GM23338 (cell line): ENCODE measurements around the gene GNAI2.

Experiments
- CREB1 ChIP-seq: fragments of 250-450 bp; sonication (Bioruptor Pico); IDR thresholded peaks from 2 replicates; pipeline ENCODE4 v1.5.0; 2020; ENCODE audit warnings: low read depth, mild to moderate bottlenecking, moderate library complexity
- EZH2 ChIP-seq: fragments of 200-600 bp; sonication (generic); IDR thresholded peaks from one replicate; pipeline ENCODE4 v1.8.0; 2017; ENCODE audit warnings: antibody characterized with exemption, mild to moderate bottlenecking, low read depth; ENCODE audit not compliant: unreplicated experiment
- EZH2phosphoT487 ChIP-seq: fragments of 200-600 bp; sonication (generic); IDR thresholded peaks from one replicate; pipeline ENCODE4 v1.8.1; 2018; ENCODE audit warnings: antibody characterized with exemption; ENCODE audit not compliant: unreplicated experiment
- JUNB ChIP-seq: IDR thresholded peaks from one replicate; pipeline ENCODE4 v1.6.1; 2016; ENCODE audit warnings: antibody characterized with exemption; ENCODE audit not compliant: unreplicated experiment
- POLR2AphosphoS5 ChIP-seq: IDR thresholded peaks from 2 replicates; pipeline ENCODE4 v1.6.1; 2016; ENCODE audit warnings: antibody characterized with exemption, low read depth
- ZNF114 ChIP-seq: fragments of 250-450 bp; sonication (Bioruptor Pico); IDR thresholded peaks from 2 replicates; pipeline ENCODE4 v1.5.0; 2020; ENCODE audit warnings: mild to moderate bottlenecking, moderate library complexity
- ZNF331 ChIP-seq: fragments of 250-450 bp; sonication (Bioruptor Pico); IDR thresholded peaks from 2 replicates; pipeline ENCODE4 v1.5.0; 2020; ENCODE audit warnings: low read depth, mild to moderate bottlenecking, moderate library complexity
- TF ChIP-seq, protein P1 (sequence below), 2 experiments: fragments of 200-600 bp in 1 of 2; sonication (generic) in 1 of 2; conservative IDR thresholded peaks; 2 replicates each; pipeline versions ENCODE4 v1.5.1 to v1.6.1; 2016 to 2017; ENCODE audit warnings: antibody characterized with exemption in 2 of 2, low read depth in 2 of 2, mild to moderate bottlenecking in 2 of 2, moderate library complexity in 1 of 2
- TF ChIP-seq, protein P2 (sequence below): IDR thresholded peaks from one replicate; pipeline ENCODE4 v1.6.1; 2018; ENCODE audit warnings: antibody characterized with exemption; ENCODE audit not compliant: unreplicated experiment
- TF ChIP-seq, protein P3 (sequence below): IDR thresholded peaks from 2 replicates; pipeline ENCODE4 v1.6.1; 2016; ENCODE audit warnings: antibody characterized with exemption
- TF ChIP-seq, protein P4 (sequence below): fragments of 250-450 bp; sonication (Bioruptor Pico); IDR thresholded peaks from 2 replicates; pipeline ENCODE4 v1.5.0; 2020; ENCODE audit warnings: mild to moderate bottlenecking, moderate library complexity

DNA sequence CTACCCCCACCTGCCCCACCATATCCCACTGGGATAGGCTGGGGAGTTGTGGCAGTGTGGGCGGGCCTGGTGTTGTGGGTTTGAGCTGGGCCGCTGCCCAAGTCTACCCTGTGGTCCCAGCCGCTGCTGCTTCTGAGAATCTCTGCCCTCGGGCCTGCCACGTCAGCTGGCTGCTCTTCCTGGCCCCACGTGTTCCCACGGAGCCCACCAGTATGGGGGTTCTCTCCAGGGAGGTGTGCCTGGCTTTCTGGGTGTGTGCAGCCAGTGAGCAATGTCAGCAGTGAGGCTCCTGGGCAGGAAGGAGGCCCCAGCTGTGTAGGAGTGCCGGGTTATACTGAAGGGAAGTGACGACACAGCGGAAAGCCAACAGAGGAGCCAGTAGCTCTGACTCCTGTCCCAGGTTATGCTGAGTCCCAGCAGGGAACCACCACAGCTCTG is 10.5 kb downstream of the GNAI2 start:
- TF ChIP-seq, protein P1, sequence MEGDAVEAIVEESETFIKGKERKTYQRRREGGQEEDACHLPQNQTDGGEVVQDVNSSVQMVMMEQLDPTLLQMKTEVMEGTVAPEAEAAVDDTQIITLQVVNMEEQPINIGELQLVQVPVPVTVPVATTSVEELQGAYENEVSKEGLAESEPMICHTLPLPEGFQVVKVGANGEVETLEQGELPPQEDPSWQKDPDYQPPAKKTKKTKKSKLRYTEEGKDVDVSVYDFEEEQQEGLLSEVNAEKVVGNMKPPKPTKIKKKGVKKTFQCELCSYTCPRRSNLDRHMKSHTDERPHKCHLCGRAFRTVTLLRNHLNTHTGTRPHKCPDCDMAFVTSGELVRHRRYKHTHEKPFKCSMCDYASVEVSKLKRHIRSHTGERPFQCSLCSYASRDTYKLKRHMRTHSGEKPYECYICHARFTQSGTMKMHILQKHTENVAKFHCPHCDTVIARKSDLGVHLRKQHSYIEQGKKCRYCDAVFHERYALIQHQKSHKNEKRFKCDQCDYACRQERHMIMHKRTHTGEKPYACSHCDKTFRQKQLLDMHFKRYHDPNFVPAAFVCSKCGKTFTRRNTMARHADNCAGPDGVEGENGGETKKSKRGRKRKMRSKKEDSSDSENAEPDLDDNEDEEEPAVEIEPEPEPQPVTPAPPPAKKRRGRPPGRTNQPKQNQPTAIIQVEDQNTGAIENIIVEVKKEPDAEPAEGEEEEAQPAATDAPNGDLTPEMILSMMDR (conservative IDR thresholded peaks at IDR 0.05; ENCODE audit: low read depth in 2 of 2) = no peak
- TF ChIP-seq EZH2 = no peak
- TF ChIP-seq EZH2phosphoT487 = no peak
- no peak for TF ChIP-seq POLR2AphosphoS5
- TF ChIP-seq, protein P2, sequence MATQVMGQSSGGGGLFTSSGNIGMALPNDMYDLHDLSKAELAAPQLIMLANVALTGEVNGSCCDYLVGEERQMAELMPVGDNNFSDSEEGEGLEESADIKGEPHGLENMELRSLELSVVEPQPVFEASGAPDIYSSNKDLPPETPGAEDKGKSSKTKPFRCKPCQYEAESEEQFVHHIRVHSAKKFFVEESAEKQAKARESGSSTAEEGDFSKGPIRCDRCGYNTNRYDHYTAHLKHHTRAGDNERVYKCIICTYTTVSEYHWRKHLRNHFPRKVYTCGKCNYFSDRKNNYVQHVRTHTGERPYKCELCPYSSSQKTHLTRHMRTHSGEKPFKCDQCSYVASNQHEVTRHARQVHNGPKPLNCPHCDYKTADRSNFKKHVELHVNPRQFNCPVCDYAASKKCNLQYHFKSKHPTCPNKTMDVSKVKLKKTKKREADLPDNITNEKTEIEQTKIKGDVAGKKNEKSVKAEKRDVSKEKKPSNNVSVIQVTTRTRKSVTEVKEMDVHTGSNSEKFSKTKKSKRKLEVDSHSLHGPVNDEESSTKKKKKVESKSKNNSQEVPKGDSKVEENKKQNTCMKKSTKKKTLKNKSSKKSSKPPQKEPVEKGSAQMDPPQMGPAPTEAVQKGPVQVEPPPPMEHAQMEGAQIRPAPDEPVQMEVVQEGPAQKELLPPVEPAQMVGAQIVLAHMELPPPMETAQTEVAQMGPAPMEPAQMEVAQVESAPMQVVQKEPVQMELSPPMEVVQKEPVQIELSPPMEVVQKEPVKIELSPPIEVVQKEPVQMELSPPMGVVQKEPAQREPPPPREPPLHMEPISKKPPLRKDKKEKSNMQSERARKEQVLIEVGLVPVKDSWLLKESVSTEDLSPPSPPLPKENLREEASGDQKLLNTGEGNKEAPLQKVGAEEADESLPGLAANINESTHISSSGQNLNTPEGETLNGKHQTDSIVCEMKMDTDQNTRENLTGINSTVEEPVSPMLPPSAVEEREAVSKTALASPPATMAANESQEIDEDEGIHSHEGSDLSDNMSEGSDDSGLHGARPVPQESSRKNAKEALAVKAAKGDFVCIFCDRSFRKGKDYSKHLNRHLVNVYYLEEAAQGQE = no peak
- TF ChIP-seq JUNB = no peak
- TF ChIP-seq, protein P3, sequence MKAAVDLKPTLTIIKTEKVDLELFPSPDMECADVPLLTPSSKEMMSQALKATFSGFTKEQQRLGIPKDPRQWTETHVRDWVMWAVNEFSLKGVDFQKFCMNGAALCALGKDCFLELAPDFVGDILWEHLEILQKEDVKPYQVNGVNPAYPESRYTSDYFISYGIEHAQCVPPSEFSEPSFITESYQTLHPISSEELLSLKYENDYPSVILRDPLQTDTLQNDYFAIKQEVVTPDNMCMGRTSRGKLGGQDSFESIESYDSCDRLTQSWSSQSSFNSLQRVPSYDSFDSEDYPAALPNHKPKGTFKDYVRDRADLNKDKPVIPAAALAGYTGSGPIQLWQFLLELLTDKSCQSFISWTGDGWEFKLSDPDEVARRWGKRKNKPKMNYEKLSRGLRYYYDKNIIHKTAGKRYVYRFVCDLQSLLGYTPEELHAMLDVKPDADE = no peak
- no peak for TF ChIP-seq ZNF114 (CRISPR knock-in tag)
- TF ChIP-seq, protein P4, sequence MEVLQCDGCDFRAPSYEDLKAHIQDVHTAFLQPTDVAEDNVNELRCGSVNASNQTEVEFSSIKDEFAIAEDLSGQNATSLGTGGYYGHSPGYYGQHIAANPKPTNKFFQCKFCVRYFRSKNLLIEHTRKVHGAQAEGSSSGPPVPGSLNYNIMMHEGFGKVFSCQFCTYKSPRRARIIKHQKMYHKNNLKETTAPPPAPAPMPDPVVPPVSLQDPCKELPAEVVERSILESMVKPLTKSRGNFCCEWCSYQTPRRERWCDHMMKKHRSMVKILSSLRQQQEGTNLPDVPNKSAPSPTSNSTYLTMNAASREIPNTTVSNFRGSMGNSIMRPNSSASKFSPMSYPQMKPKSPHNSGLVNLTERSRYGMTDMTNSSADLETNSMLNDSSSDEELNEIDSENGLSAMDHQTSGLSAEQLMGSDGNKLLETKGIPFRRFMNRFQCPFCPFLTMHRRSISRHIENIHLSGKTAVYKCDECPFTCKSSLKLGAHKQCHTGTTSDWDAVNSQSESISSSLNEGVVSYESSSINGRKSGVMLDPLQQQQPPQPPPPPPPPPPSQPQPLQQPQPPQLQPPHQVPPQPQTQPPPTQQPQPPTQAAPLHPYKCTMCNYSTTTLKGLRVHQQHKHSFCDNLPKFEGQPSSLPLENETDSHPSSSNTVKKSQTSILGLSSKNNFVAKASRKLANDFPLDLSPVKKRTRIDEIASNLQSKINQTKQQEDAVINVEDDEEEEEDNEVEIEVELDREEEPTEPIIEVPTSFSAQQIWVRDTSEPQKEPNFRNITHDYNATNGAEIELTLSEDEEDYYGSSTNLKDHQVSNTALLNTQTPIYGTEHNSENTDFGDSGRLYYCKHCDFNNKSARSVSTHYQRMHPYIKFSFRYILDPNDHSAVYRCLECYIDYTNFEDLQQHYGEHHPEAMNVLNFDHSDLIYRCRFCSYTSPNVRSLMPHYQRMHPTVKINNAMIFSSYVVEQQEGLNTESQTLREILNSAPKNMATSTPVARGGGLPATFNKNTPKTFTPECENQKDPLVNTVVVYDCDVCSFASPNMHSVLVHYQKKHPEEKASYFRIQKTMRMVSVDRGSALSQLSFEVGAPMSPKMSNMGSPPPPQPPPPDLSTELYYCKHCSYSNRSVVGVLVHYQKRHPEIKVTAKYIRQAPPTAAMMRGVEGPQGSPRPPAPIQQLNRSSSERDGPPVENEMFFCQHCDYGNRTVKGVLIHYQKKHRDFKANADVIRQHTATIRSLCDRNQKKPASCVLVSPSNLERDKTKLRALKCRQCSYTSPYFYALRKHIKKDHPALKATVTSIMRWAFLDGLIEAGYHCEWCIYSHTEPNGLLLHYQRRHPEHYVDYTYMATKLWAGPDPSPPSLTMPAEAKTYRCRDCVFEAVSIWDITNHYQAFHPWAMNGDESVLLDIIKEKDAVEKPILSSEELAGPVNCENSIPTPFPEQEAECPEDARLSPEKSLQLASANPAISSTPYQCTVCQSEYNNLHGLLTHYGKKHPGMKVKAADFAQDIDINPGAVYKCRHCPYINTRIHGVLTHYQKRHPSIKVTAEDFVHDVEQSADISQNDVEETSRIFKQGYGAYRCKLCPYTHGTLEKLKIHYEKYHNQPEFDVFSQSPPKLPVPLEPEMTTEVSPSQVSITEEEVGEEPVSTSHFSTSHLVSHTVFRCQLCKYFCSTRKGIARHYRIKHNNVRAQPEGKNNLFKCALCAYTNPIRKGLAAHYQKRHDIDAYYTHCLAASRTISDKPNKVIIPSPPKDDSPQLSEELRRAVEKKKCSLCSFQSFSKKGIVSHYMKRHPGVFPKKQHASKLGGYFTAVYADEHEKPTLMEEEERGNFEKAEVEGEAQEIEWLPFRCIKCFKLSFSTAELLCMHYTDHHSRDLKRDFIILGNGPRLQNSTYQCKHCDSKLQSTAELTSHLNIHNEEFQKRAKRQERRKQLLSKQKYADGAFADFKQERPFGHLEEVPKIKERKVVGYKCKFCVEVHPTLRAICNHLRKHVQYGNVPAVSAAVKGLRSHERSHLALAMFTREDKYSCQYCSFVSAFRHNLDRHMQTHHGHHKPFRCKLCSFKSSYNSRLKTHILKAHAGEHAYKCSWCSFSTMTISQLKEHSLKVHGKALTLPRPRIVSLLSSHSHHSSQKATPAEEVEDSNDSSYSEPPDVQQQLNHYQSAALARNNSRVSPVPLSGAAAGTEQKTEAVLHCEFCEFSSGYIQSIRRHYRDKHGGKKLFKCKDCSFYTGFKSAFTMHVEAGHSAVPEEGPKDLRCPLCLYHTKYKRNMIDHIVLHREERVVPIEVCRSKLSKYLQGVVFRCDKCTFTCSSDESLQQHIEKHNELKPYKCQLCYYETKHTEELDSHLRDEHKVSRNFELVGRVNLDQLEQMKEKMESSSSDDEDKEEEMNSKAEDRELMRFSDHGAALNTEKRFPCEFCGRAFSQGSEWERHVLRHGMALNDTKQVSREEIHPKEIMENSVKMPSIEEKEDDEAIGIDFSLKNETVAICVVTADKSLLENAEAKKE (CRISPR knock-in tag) = no peak
- no peak for TF ChIP-seq CREB1 (CRISPR knock-in tag)
- no peak for TF ChIP-seq ZNF331 (CRISPR knock-in tag)
